H1 (cell line): ENCODE results near the gene CTAGE1. TPM values are rescaled to one million over a fixed set of nuclear protein-coding genes. Genes with fewer than 3 reads are reported as not detected.

Experiments
- CTCF ChIA-PET: fragments of 300-600 bp; sonication (Branson Sonifier 250); formaldehyde crosslinking; loops from one replicate; lab custom pipeline; 2021; ENCODE audit not compliant: partially characterized antibody; lab: Charles Lee
- POLR2A ChIA-PET: fragments of 300-600 bp; sonication (Branson Sonifier 250); formaldehyde crosslinking; loops from one replicate; lab custom pipeline; 2021; ENCODE audit warnings: inconsistent platforms; ENCODE audit not compliant: partially characterized antibody; lab: Charles Lee
- DNase-seq, 2 experiments: peaks; one replicate each; pipeline versions ENCODE4 v3.0.0 to v3.0.0-alpha.2; 2010 to 2022; ENCODE audit warnings: low spot score in 2 of 2, low read depth in 1 of 2, mixed read lengths in 1 of 2
- FAIRE-seq: peaks from 2 replicates; lab custom pipeline; 2011; peaks lifted over from hg19 to GRCh38; lab: Jason Lieb, UNC
- H2AFZ ChIP-seq: 2 replicates; pipeline ENCODE4 v1.8.1; 2012; ENCODE audit warnings: low read length, inconsistent platforms
- H2AK5ac ChIP-seq: 2 replicates; pipeline ENCODE4 v1.6.1; 2013; ENCODE audit warnings: low read depth, low read length
- H2BK120ac ChIP-seq: replicated peaks from 2 replicates; pipeline ENCODE3; 2013; ENCODE audit warnings: low read depth, low read length, inconsistent platforms
- H2BK12ac ChIP-seq: 2 replicates; pipeline ENCODE4 v1.6.1; 2013; ENCODE audit warnings: low read depth, low read length
- H2BK15ac ChIP-seq: 2 replicates; pipeline ENCODE4 v1.6.1; 2013; ENCODE audit warnings: low read length
- H2BK20ac ChIP-seq: 2 replicates; pipeline ENCODE4 v1.6.1; 2013; ENCODE audit warnings: low read length
- H2BK5ac ChIP-seq: 2 replicates; pipeline ENCODE4 v1.6.1; 2013; ENCODE audit warnings: low read depth, low read length
- H3K14ac ChIP-seq: 2 replicates; pipeline ENCODE4 v1.6.1; 2013; ENCODE audit warnings: inconsistent platforms; ENCODE audit not compliant: insufficient read length
- H3K18ac ChIP-seq: 2 replicates; pipeline ENCODE4 v1.6.1; 2013; ENCODE audit warnings: low read length; ENCODE audit errors: extremely low read depth
- H3K23ac ChIP-seq: 2 replicates; pipeline ENCODE4 v1.6.1; 2013; ENCODE audit warnings: inconsistent platforms; ENCODE audit not compliant: insufficient read length
- H3K23me2 ChIP-seq: 2 replicates; pipeline ENCODE4 v1.6.1; 2013; ENCODE audit warnings: low read depth, low read length
- H3K27ac ChIP-seq: 2 replicates; pipeline ENCODE4 v1.6.1; 2011; ENCODE audit warnings: low read depth, low read length, inconsistent platforms
- H3K27me3 ChIP-seq, 4 experiments: replicated peaks in 1 of 4; 1 replicate in 1 of 4; 2 replicates in 3 of 4; pipeline versions ENCODE4 v1.6.1 to v1.8.1; 2011 to 2013; ENCODE audit warnings: low read length in 3 of 4, mild to moderate bottlenecking in 3 of 4, inconsistent platforms in 2 of 4, mixed read lengths in 2 of 4, moderate library complexity in 1 of 4; ENCODE audit not compliant: control insufficient read depth in 3 of 4, insufficient read depth in 3 of 4; ENCODE audit errors: extremely low read depth in 1 of 4
- H3K36me3 ChIP-seq, 4 experiments: 2 replicates each; pipeline versions ENCODE4 v1.6.1 to v1.8.1; 2011 to 2013; ENCODE audit warnings: mild to moderate bottlenecking in 4 of 4, low read length in 3 of 4, moderate library complexity in 2 of 4, control low read depth in 1 of 4, inconsistent platforms in 1 of 4; ENCODE audit not compliant: insufficient read depth in 4 of 4, control insufficient read depth in 2 of 4
- H3K4ac ChIP-seq: replicated peaks from 2 replicates; pipeline ENCODE3; 2013; ENCODE audit warnings: low read length, low read depth, mixed read lengths, inconsistent platforms; ENCODE audit not compliant: insufficient read length
- H3K4me1 ChIP-seq, 4 experiments: replicated peaks in 1 of 4; 1 replicate in 1 of 4; 2 replicates in 3 of 4; pipeline versions ENCODE4 v1.6.1 to v1.8.1; 2011 to 2013; ENCODE audit warnings: low read length in 3 of 4, inconsistent platforms in 2 of 4, mixed read lengths in 1 of 4; ENCODE audit not compliant: insufficient read depth in 4 of 4, control insufficient read depth in 3 of 4
- H3K4me2 ChIP-seq, 2 experiments: 2 replicates each; pipeline versions ENCODE4 v1.6.1 to v1.8.1; 2011 to 2013; ENCODE audit warnings: low read depth in 2 of 2, low read length in 2 of 2, control low read depth in 1 of 2, inconsistent platforms in 1 of 2, mild to moderate bottlenecking in 1 of 2; ENCODE audit not compliant: insufficient read depth in 1 of 2
- H3K4me3 ChIP-seq, 4 experiments: fragments of 200-600, 300-600 bp in 1 of 4; sonication (generic), shearing (Covaris generic), sonication (Bioruptor Twin) in 1 of 4; 2 replicates each; pipeline versions ENCODE4 v1.5.1 to v1.8.1; 2011 to 2016; ENCODE audit warnings: low read length in 4 of 4, low read depth in 3 of 4, control low read depth in 2 of 4, inconsistent platforms in 2 of 4, mild to moderate bottlenecking in 2 of 4, mixed read lengths in 1 of 4, moderate library complexity in 1 of 4; ENCODE audit not compliant: insufficient read depth in 2 of 4; ENCODE audit errors: extremely low read depth in 1 of 4
- H3K56ac ChIP-seq: replicated peaks from 2 replicates; pipeline ENCODE3; 2013; ENCODE audit warnings: low read depth, mild to moderate bottlenecking, mixed read lengths, low read length, inconsistent platforms; ENCODE audit not compliant: insufficient read length
- H3K79me1 ChIP-seq: 2 replicates; pipeline ENCODE4 v1.6.1; 2013; ENCODE audit warnings: low read depth, low read length, control low read depth
- H3K79me2 ChIP-seq, 2 experiments: 2 replicates each; pipeline versions ENCODE4 v1.6.1 to v1.8.1; 2012 to 2013; ENCODE audit warnings: low read length in 2 of 2, mild to moderate bottlenecking in 2 of 2, inconsistent platforms in 1 of 2; ENCODE audit not compliant: insufficient read depth in 2 of 2, control insufficient read depth in 1 of 2
- H3K9ac ChIP-seq, 4 experiments: replicated peaks in 1 of 4; 1 replicate in 1 of 4; 2 replicates in 3 of 4; pipeline versions ENCODE4 v1.6.1 to v1.8.1; 2011 to 2013; ENCODE audit warnings: low read depth in 3 of 4, low read length in 3 of 4, control low read depth in 2 of 4, mild to moderate bottlenecking in 2 of 4, moderate library complexity in 2 of 4, inconsistent platforms in 1 of 4; ENCODE audit errors: extremely low read depth in 1 of 4
- H3K9me3 ChIP-seq, 2 experiments: 2 replicates each; pipeline versions ENCODE4 v1.6.1 to v1.8.1; 2012 to 2013; ENCODE audit warnings: mild to moderate bottlenecking in 2 of 2, moderate library complexity in 2 of 2, control low read depth in 1 of 2, inconsistent platforms in 1 of 2, low read depth in 1 of 2, low read length in 1 of 2, mixed read lengths in 1 of 2; ENCODE audit not compliant: insufficient read depth in 2 of 2
- H4K20me1 ChIP-seq, 2 experiments: replicated peaks in 1 of 2; 2 replicates each; pipeline versions ENCODE3 to v1.8.1; 2011 to 2013; ENCODE audit warnings: inconsistent platforms in 2 of 2, low read length in 2 of 2, mild to moderate bottlenecking in 1 of 2; ENCODE audit not compliant: insufficient read depth in 2 of 2, control insufficient read depth in 1 of 2
- H4K5ac ChIP-seq: 2 replicates; pipeline ENCODE4 v1.6.1; 2013; ENCODE audit warnings: low read length, low read depth, mixed read lengths, inconsistent platforms; ENCODE audit not compliant: insufficient read length
- H4K8ac ChIP-seq: 2 replicates; pipeline ENCODE4 v1.8.0; 2013; ENCODE audit warnings: mild to moderate bottlenecking, moderate library complexity, low read length, inconsistent platforms; ENCODE audit not compliant: insufficient read depth; ENCODE audit errors: extremely low read depth
- H4K91ac ChIP-seq: replicated peaks from 2 replicates; pipeline ENCODE3; 2013; ENCODE audit warnings: low read length, mixed read lengths, inconsistent platforms; ENCODE audit not compliant: insufficient read length
- CHD1 ChIP-seq: IDR thresholded peaks from 2 replicates; pipeline ENCODE4 v1.6.1; 2012; ENCODE audit warnings: low read depth, low read length, improper control_type of control experiment
- CHD2 ChIP-seq: IDR thresholded peaks from 2 replicates; pipeline ENCODE4 v1.6.1; 2012; ENCODE audit warnings: low read length, improper control_type of control experiment
- GABPA ChIP-seq: IDR thresholded peaks from 2 replicates; pipeline ENCODE4 v1.6.1; 2011; ENCODE audit warnings: mild to moderate bottlenecking, low read length, moderate library complexity, borderline replicate concordance; ENCODE audit not compliant: insufficient read depth
- JUN ChIP-seq: IDR thresholded peaks from 2 replicates; pipeline ENCODE4 v1.6.1; 2011; ENCODE audit warnings: low read depth, mild to moderate bottlenecking, improper control_type of control experiment, low read length
- JUND ChIP-seq: IDR thresholded peaks from 2 replicates; pipeline ENCODE4 v1.6.1; 2011; ENCODE audit warnings: mild to moderate bottlenecking, improper control_type of control experiment, low read length
- KDM5A ChIP-seq: fragments of 200-600 bp; IDR thresholded peaks from 2 replicates; pipeline ENCODE4 v1.7.1; 2012; ENCODE audit warnings: mild to moderate bottlenecking, low read length, inconsistent platforms, mixed read lengths
- MAFK ChIP-seq: IDR thresholded peaks from 2 replicates; pipeline ENCODE4 v1.6.1; 2012; ENCODE audit warnings: low read depth, mild to moderate bottlenecking, improper control_type of control experiment, low read length
- RBBP5 ChIP-seq: IDR thresholded peaks from 2 replicates; pipeline ENCODE4 v1.7.1; 2012; ENCODE audit warnings: low read depth, mild to moderate bottlenecking, inconsistent platforms, low read length, moderate library complexity, borderline replicate concordance
- RXRA ChIP-seq: IDR thresholded peaks from 2 replicates; pipeline ENCODE4 v1.6.1; 2011; ENCODE audit warnings: low read depth, mild to moderate bottlenecking, low read length, moderate library complexity; ENCODE audit not compliant: insufficient read depth
- SAP30 ChIP-seq: fragments of 300-600 bp; sonication (generic); IDR thresholded peaks from 2 replicates; pipeline ENCODE4 v1.7.1; 2012; ENCODE audit warnings: low read length, moderate library complexity, mild to moderate bottlenecking, inconsistent platforms; ENCODE audit not compliant: insufficient read depth, insufficient replicate concordance
- SIX5 ChIP-seq: IDR thresholded peaks from 2 replicates; pipeline ENCODE4 v1.6.1; 2011; ENCODE audit warnings: mild to moderate bottlenecking, low read depth, low read length
- SP1 ChIP-seq: IDR thresholded peaks from 2 replicates; pipeline ENCODE4 v1.6.1; 2011; ENCODE audit warnings: low read depth, low read length
- polyA plus RNA-seq, 7 experiments: library from polyadenylated mRNA; depleted of rRNA in 3 of 7; stranded (reverse) in 5 of 7; unstranded in 2 of 7; fragments of >200 nt in 5 of 7; fragments of 200-250 nt in 2 of 7; gene quantifications; 1 replicate in 5 of 7; 2 replicates in 1 of 7; 4 replicates in 1 of 7; pipeline versions ENCODE4 v1.2.1 to v1.2.3, GENCODE V29; 2011 to 2013; ENCODE audit warnings: missing spikeins in 2 of 7, mixed read lengths in 2 of 7
- total RNA-seq: library from RNA; stranded (reverse); fragmentation: NEBNext Ultra II Directional; extraction: Animal tissue kit (Norgen Biotek cat#: 25700); gene quantifications from 2 replicates; pipeline ENCODE4 v1.2.1, GENCODE V29; 2021
- TF ChIP-seq, protein P1 (sequence below): IDR thresholded peaks from 2 replicates; pipeline ENCODE4 v1.6.1; 2012; ENCODE audit warnings: low read length, inconsistent platforms

Gene CTAGE1
- total and polyA plus RNA-seq, 2 of the 8 experiments (the other 6 are each of a cell fraction or from before 2014, with no cell fraction given) = not detected

DNA sequence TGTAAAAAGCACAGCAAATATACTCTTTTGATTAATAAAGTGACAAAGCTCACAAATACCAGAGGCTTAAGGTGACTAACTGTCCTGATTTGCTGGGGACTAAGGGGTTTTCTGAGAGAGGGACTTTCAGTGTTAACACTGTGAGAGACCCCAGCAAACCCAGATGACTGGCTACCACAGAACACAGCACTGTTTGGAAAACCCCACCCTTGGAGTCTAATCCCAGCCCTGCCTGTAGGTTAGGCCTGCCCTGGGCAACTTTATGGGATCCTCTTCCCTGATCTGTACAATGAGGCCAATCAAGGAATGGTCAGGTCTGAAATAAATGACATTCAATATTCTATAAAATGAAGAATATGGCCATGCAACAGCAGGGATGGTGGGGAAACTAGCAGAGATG lies 30.5 kb upstream of the CTAGE1 start:
- Histone ChIP-seq H4K91ac (no peak overlapping the region), H3K9me3 (no peaks in the 10 kb centered on the region), H3K23ac (no peak overlapping the region), H3K27me3 (peaks cover 0 to 1% (median 0%) of the 10 kb centered on the region in 4 experiments; a peak in 1 of 7 replicates), H3K56ac (no peak overlapping the region)
- no peak for DNase-seq
- TF ChIP-seq RXRA (no peak), JUND (no peak), MAFK (no peak), SAP30 (no peak), SP1 (no peak), CHD2 (no peak), CHD1 (no peak), SIX5 (no peak), RBBP5 (no peak), KDM5A (no peak), JUN (no peak), GABPA (no peak)
- TF ChIP-seq, protein P1, sequence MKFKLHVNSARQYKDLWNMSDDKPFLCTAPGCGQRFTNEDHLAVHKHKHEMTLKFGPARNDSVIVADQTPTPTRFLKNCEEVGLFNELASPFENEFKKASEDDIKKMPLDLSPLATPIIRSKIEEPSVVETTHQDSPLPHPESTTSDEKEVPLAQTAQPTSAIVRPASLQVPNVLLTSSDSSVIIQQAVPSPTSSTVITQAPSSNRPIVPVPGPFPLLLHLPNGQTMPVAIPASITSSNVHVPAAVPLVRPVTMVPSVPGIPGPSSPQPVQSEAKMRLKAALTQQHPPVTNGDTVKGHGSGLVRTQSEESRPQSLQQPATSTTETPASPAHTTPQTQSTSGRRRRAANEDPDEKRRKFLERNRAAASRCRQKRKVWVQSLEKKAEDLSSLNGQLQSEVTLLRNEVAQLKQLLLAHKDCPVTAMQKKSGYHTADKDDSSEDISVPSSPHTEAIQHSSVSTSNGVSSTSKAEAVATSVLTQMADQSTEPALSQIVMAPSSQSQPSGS = no peak
- TF ChIP-seq, all 59 proteins: peak for 0
- H2BK20ac ChIP-seq = no peak overlapping the region
- H3K27ac ChIP-seq = no peak overlapping the region
- no peak for FAIRE-seq
- no peak overlapping the region for H2BK5ac ChIP-seq
- no peaks in the 10 kb centered on the region for H3K36me3 ChIP-seq
- no peak overlapping the region for H3K18ac ChIP-seq
- H3K79me2 ChIP-seq = no peaks in the 10 kb centered on the region
- ChIA-PET CTCF (interaction anchor here (1.4 kb wide), 1 partner anchor 41 kb away, joined by 3 read pairs; no protein-coding TSS in a partner anchor), POLR2A (no interaction called here)
- H4K5ac ChIP-seq = no peak overlapping the region
- no peak overlapping the region for H2BK120ac ChIP-seq
- H3K14ac ChIP-seq = no peak overlapping the region
- no peaks in the 10 kb centered on the region for H4K20me1 ChIP-seq
- H2AFZ ChIP-seq = no peak overlapping the region
- H3K4me3 ChIP-seq = no peak overlapping the region
- H4K8ac ChIP-seq = no peak overlapping the region; the same call in 1 of the 2 replicates
- H2AK5ac ChIP-seq = no peak overlapping the region
- H3K9ac ChIP-seq = no peak overlapping the region
- no peak overlapping the region for H2BK15ac ChIP-seq
- H3K79me1 ChIP-seq = no peaks in the 10 kb centered on the region
- H3K4ac ChIP-seq = no peak overlapping the region
- H3K23me2 ChIP-seq = no peaks in the 10 kb centered on the region
- H3K4me1 ChIP-seq = peaks cover 0 to 9% (median 1%) of the 10 kb centered on the region in 4 experiments; a peak in 3 of 7 replicates
- H2BK12ac ChIP-seq = no peak overlapping the region
- H3K4me2 ChIP-seq = no peak overlapping the region
